Ascending aorta (tissue), 2 donors: ENCODE measurements around the gene NF1. TPM values are rescaled to one million over a fixed set of nuclear protein-coding genes. Genes with fewer than 3 reads are reported as not detected.
"Not testable (repeated sequence)": the region's sequence is repeated elsewhere in the genome, so short reads cannot be mapped to it uniquely, and the experiment has no call there.

Experiments used
- DNase-seq, 2 donors: peaks; one replicate each; pipeline ENCODE4 v3.0.0-alpha.2; 2019; ENCODE audit warnings: low spot score in 2 of 2
- H3K27ac ChIP-seq, 2 donors: fragments of 200-600 bp; sonication (generic); one replicate each; pipeline ENCODE4 v1.5.1; 2016 to 2017; ENCODE audit warnings: mild to moderate bottlenecking in 1 of 2
- H3K27me3 ChIP-seq: fragments of 200-600 bp; sonication (generic); one replicate; pipeline ENCODE4 v1.5.1; 2017
- H3K36me3 ChIP-seq, 2 donors: fragments of 200-600 bp; sonication (generic); one replicate each; pipeline ENCODE4 v1.5.1; 2016
- H3K4me1 ChIP-seq, 2 donors: fragments of 200-600 bp; sonication (generic); one replicate each; pipeline ENCODE4 v1.5.1; 2016 to 2017; ENCODE audit warnings: mild to moderate bottlenecking in 1 of 2
- H3K4me3 ChIP-seq, 2 donors: fragments of 200-600 bp; sonication (generic); one replicate each; pipeline ENCODE4 v1.5.1; 2016 to 2017; ENCODE audit warnings: mild to moderate bottlenecking in 1 of 2
- H3K9me3 ChIP-seq, 2 donors: fragments of 200-600 bp; sonication (generic); one replicate each; pipeline ENCODE4 v1.5.1; 2016
- intact Hi-C: fragments of 100-400 bp; cut with DNase I; formaldehyde crosslinking; loops from one replicate; pipeline ENCODE4 v1.15.1; 2023
- total RNA-seq: library from RNA; depleted of rRNA; stranded (reverse); fragments of >200 nt; gene quantifications from one replicate; pipeline ENCODE4 v1.1.0, GENCODE V29; 2016
- TF ChIP-seq, protein P1 (sequence below), 3 experiments: fragments of 200-600 bp in 2 of 3; fragments of 450-650 bp in 1 of 3; sonication (generic) in 2 of 3; IDR thresholded peaks; one replicate each; pipeline ENCODE4 v1.5.1; 2016 to 2019; ENCODE audit warnings: antibody characterized with exemption in 3 of 3, mild to moderate bottlenecking in 1 of 3, moderate library complexity in 1 of 3

The NF1 gene
- total RNA-seq, 1 donor from 2014 or later = 25.0 TPM

DNA sequence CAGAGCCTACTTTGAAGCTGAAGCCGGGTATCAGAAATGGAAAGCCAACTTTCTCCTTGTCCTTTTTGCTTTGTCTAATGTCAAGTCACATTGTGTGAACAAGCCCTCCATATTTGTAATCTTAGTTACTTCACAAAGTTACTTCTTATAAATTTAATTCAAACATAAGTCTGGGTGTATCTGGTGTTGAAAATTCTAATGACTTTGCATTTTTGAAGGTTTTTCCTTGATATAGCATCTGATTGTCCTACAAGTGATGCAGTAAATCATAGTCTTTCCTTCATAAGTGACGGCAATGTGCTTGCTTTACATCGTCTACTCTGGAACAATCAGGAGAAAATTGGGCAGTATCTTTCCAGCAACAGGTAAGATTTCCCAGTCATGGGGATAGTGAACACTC, 165.4 kb downstream of the NF1 start:
- Histone ChIP-seq H3K27ac (no peak overlapping the region), H3K36me3 (peaks cover 11 to 30% of the 10 kb centered on the region in 2 donors), H3K9me3 (no peaks in the 10 kb centered on the region), H3K4me1 (no peaks in the 10 kb centered on the region), H3K4me3 (no peak overlapping the region), H3K27me3 (no peaks in the 10 kb centered on the region)
- intact Hi-C loops = no loop called here
- DNase-seq = no peak
- TF ChIP-seq, protein P1, sequence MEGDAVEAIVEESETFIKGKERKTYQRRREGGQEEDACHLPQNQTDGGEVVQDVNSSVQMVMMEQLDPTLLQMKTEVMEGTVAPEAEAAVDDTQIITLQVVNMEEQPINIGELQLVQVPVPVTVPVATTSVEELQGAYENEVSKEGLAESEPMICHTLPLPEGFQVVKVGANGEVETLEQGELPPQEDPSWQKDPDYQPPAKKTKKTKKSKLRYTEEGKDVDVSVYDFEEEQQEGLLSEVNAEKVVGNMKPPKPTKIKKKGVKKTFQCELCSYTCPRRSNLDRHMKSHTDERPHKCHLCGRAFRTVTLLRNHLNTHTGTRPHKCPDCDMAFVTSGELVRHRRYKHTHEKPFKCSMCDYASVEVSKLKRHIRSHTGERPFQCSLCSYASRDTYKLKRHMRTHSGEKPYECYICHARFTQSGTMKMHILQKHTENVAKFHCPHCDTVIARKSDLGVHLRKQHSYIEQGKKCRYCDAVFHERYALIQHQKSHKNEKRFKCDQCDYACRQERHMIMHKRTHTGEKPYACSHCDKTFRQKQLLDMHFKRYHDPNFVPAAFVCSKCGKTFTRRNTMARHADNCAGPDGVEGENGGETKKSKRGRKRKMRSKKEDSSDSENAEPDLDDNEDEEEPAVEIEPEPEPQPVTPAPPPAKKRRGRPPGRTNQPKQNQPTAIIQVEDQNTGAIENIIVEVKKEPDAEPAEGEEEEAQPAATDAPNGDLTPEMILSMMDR (IDR thresholded peaks at IDR 0.05) = no peak

DNA sequence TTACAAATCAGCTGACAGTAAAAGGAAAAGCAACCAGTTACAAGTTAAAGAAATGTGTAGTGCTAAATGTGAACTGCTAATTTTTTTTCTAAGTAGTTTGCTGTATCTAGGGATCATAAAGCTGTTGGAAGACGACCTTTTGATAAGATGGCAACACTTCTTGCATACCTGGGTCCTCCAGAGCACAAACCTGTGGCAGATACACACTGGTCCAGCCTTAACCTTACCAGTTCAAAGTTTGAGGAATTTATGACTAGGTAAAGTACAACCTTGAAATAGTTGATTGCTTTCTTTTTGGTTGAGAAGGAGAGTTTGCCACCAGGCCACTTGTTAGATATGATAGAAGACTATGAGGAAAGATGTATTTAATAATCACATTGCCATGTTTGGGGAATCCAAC, 166.8 kb downstream of the NF1 start:
- H3K9me3 ChIP-seq = no peaks in the 10 kb centered on the region
- intact Hi-C loops = no loop called here
- H3K27me3 ChIP-seq = no peaks in the 10 kb centered on the region
- H3K4me1 ChIP-seq = no peaks in the 10 kb centered on the region
- H3K4me3 ChIP-seq = no peak overlapping the region
- DNase-seq = no peak
- TF ChIP-seq, protein P1 (IDR thresholded peaks at IDR 0.05) = no peak
- H3K36me3 ChIP-seq = peaks cover 11 to 38% of the 10 kb centered on the region in 2 donors
- no peak overlapping the region for H3K27ac ChIP-seq

DNA sequence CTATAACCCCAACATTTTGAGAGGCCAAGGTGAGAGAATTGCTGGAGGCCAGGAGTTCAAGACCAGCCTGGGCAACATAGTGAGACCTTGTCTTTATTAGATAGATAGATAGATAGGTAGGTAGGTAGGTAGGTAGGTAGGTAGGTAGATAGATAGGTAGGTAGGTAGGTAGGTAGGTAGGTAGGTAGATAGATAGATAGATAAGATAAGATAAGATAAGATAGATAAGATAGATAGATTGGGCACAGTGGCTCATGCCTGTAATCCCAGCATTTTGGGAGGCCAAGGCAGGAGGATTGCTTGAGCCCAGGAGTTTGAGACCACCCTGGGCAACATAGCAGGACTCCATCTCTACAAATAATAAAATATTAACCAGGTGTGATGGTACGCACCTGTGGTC, 168.1 kb downstream of the NF1 start:
- H3K9me3 ChIP-seq, H3K27ac ChIP-seq, intact Hi-C loops, H3K27me3 ChIP-seq, DNase-seq, H3K4me3 ChIP-seq, H3K4me1 ChIP-seq: not testable (repeated sequence)
- peaks cover 11 to 38% of the 10 kb centered on the region in 2 donors for H3K36me3 ChIP-seq

DNA sequence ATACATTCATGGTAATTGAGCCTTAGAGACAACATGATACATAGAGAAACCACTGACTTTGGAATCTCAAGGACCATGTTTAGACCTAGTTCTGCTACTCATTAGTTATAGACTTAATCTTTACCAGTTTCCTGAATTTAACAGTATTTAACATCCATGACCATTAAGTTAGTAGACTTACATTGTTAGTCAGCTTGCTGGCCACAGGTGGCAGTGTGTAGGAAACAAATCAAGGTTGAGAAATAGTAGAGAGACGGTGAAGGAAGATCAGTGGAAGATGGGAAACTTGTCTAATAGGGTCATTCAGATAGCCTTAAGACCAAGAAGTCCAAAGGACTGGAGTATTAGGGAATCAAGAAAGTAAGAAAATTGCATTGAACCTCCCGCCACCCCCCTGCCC, 171.3 kb downstream of the NF1 start:
- TF ChIP-seq, protein P1 (IDR thresholded peaks at IDR 0.05) = no peak
- H3K36me3 ChIP-seq = peaks cover 2 to 20% of the 10 kb centered on the region in 2 donors
- H3K4me3 ChIP-seq = no peak overlapping the region
- DNase-seq = no peak
- no peak overlapping the region for H3K27ac ChIP-seq
- intact Hi-C loops = no loop called here
- H3K4me1 ChIP-seq = peaks cover 0 to 16% of the 10 kb centered on the region in 2 donors
- no peaks in the 10 kb centered on the region for H3K27me3 ChIP-seq
- no peaks in the 10 kb centered on the region for H3K9me3 ChIP-seq

DNA sequence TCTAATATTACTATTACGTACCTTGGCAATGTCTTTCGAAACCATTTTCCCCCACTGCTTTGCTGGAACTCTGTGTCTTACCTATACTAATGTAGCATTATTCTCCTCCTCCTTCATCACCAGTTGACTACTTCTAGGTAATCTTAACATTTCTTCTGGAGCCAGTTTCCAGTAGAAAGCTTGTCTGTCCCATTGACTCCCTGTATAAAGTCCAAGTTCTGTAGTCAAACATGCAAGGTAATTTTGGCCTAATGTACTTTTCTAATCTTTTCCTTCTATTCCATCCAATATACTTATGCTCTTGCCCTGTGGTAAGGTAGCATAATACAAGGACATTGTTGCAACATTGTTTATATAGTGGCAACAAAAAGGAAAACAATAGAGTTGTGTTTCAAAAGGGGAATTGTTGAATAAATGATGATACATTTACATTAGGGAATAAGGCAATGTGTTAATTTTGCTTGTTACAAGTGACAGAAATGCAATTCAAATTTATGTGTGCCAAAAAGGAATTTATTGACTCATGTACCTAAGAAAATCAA, 174.3 kb downstream of the NF1 start:
- H3K9me3 ChIP-seq = no peaks in the 10 kb centered on the region
- TF ChIP-seq, protein P1 (IDR thresholded peaks at IDR 0.05) = no peak
- no peak for DNase-seq
- H3K4me3 ChIP-seq = no peak overlapping the region
- peak overlapping the region; percentile 27 to 31 for H3K27ac ChIP-seq
- H3K36me3 ChIP-seq = peaks cover 0 to 16% of the 10 kb centered on the region in 2 donors
- no peaks in the 10 kb centered on the region for H3K27me3 ChIP-seq
- intact Hi-C loops = no loop called here
- H3K4me1 ChIP-seq = peaks cover 0 to 20% of the 10 kb centered on the region in 2 donors

DNA sequence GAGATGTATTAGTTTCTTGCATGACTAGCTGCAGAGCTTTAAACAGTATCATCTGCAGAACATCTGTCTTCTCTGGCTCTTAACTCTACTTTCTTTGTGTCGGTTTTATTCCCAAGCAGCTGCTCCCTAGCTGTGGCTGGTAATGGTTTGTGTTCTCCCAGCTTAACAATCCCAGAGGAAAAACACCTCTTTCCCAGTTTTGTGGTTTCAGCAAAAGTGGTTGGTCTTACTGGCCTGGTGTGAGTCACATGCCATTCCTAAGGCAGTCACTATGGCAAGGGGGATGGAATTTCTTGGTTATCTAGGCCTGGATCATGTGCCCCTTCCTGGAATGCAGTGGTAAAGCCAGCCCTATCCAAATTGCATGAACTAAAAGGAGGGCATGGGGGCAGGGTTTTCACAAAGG, 174.8 kb downstream of the NF1 start:
- no peaks in the 10 kb centered on the region for H3K27me3 ChIP-seq
- peak overlapping the region; percentile 27 to 31 for H3K27ac ChIP-seq
- TF ChIP-seq, protein P1 (IDR thresholded peaks at IDR 0.05) = no peak
- H3K4me1 ChIP-seq = peaks cover 0 to 23% of the 10 kb centered on the region in 2 donors
- peaks cover 0 to 16% of the 10 kb centered on the region in 2 donors for H3K36me3 ChIP-seq
- peak in 1 of 2 donors; percentile 73 for DNase-seq
- H3K9me3 ChIP-seq = no peaks in the 10 kb centered on the region
- H3K4me3 ChIP-seq = no peak overlapping the region
- intact Hi-C loops = no loop called here
